PC-9 (cell line): ENCODE results near the gene CAPN13. TPM values are rescaled to one million over a fixed set of nuclear protein-coding genes. Genes with fewer than 3 reads are reported as not detected.

ENCODE experiments used
- BruUV-seq: library from RNA; stranded (reverse); fragments of 400-500 nt; replicated peaks from 2 replicates; lab custom pipeline; 2021; lab: Mats Ljungman, UMichigan
- CTCF ChIA-PET: fragments of 300-600 bp; sonication (Branson Sonifier 250); formaldehyde crosslinking; loops from one replicate; lab custom pipeline; 2022; ENCODE audit warnings: antibody characterized with exemption; lab: Charles Lee
- POLR2A ChIA-PET: fragments of 300-600 bp; sonication (Branson Sonifier 250); formaldehyde crosslinking; loops from one replicate; lab custom pipeline; 2022; ENCODE audit warnings: antibody characterized with exemption; ENCODE audit not compliant: unreplicated experiment; lab: Charles Lee
- DNase-seq, 2 experiments: peaks; one replicate each; pipeline versions ENCODE4 v3.0.0 to v3.0.0-alpha.2; 2015 to 2022; ENCODE audit warnings: mixed read lengths in 1 of 2
- H2AFZ ChIP-seq: fragments of 200-600 bp; sonication (generic); 2 replicates; pipeline ENCODE4 v1.8.1; 2017; ENCODE audit warnings: antibody characterized with exemption
- H3F3A ChIP-seq: fragments of 200-600 bp; sonication (generic); 2 replicates; pipeline ENCODE4 v1.8.1; 2017; ENCODE audit warnings: antibody characterized with exemption, mild to moderate bottlenecking, low read depth; ENCODE audit not compliant: insufficient read depth
- H3K27ac ChIP-seq: fragments of 200-600 bp; sonication (generic); 2 replicates; pipeline ENCODE4 v1.6.1; 2016; ENCODE audit warnings: mixed run types
- H3K27me3 ChIP-seq: fragments of 200-600 bp; sonication (generic); 2 replicates; pipeline ENCODE4 v1.6.1; 2016; ENCODE audit warnings: low read depth, mixed run types; ENCODE audit not compliant: insufficient read depth
- H3K36me3 ChIP-seq: fragments of 200-600 bp; sonication (generic); 2 replicates; pipeline ENCODE4 v1.6.1; 2016; ENCODE audit warnings: low read depth, mixed run types
- H3K4me1 ChIP-seq: fragments of 200-600 bp; sonication (generic); replicated peaks from 2 replicates; pipeline ENCODE4 v1.6.1; 2016; ENCODE audit warnings: mixed run types; ENCODE audit not compliant: insufficient read depth
- H3K4me2 ChIP-seq: fragments of 200-600 bp; sonication (generic); 2 replicates; pipeline ENCODE4 v1.6.1; 2017; ENCODE audit warnings: mixed run types
- H3K4me3 ChIP-seq: fragments of 200-600 bp; sonication (generic); 2 replicates; pipeline ENCODE4 v1.6.1; 2016; ENCODE audit warnings: mixed run types
- H3K79me2 ChIP-seq: fragments of 200-600 bp; sonication (generic); 2 replicates; pipeline ENCODE4 v1.6.1; 2017; ENCODE audit warnings: low read depth, mixed run types
- H3K9me2 ChIP-seq: fragments of 200-600 bp; sonication (generic); 2 replicates; pipeline ENCODE4 v1.8.1; 2017; ENCODE audit warnings: mild to moderate bottlenecking; ENCODE audit not compliant: insufficient read depth
- H3K9me3 ChIP-seq: fragments of 200-600 bp; sonication (generic); 2 replicates; pipeline ENCODE4 v1.8.1; 2016; ENCODE audit warnings: low read depth; ENCODE audit not compliant: insufficient read depth
- H4K20me1 ChIP-seq: fragments of 200-600 bp; sonication (generic); 2 replicates; pipeline ENCODE4 v1.8.1; 2017; ENCODE audit not compliant: insufficient read depth
- EZH2 ChIP-seq: fragments of 200-600 bp; sonication (generic); IDR thresholded peaks from 2 replicates; pipeline ENCODE4 v1.8.0; 2017; ENCODE audit warnings: antibody characterized with exemption, low read depth
- intact Hi-C: fragments of 100-400 bp; cut with micrococcal nuclease; formaldehyde crosslinking; loops from one replicate; pipeline ENCODE4 v1.10.0; 2022; ENCODE audit not compliant: unreplicated experiment
- total RNA-seq: library from RNA; stranded (reverse); gene quantifications from 2 replicates; pipeline ENCODE4 v1.2.3, GENCODE V29; 2021
- TF ChIP-seq, protein P1 (sequence below): fragments of 200-600 bp; sonication (generic); conservative IDR thresholded peaks from 2 replicates; pipeline ENCODE4 v1.6.1; 2017; ENCODE audit warnings: mixed run types, antibody characterized with exemption, mild to moderate bottlenecking, moderate library complexity

CAPN13 gene
- total RNA-seq, 1 experiment from 2014 or later = 1.5 TPM

DNA sequence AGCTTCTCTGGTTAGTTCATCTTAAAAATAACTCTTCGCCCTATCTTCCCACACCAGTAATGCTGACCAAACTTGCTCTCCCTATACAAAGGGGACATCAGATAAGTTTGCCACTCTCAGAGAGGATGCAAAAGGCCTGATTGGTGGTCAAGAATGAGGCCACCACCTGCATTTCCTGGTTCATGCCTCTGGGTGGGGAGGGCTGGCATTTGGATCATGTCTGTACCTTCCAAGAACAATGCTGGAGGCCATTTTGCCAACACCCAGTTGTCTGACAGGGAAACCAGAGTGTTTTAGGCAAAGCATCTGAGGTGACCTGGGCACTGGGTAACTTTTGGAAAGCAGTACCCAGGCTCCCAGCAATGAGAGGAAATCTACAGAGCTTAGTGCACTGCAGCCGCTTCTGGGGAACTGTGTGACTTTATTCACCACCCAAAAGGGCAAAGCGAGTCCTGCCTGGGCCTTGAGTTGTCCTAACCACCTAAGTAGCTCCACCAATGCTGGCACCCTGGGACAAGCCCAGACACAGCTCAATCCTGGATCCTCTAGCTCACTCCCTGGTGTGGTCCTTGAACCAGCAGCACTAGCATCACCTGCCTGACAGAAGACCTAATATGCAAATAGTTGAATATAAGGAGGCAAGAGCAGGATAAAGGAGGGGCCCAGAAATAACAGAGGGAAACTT lies 35.1 kb downstream of the CAPN13 start:
- Histone ChIP-seq H3K4me3 (no peak overlapping the region), H3K36me3 (no peaks in the 10 kb centered on the region), H3K27me3 (no peaks in the 10 kb centered on the region), H3K9me2 (no peaks in the 10 kb centered on the region), H2AFZ (no peak overlapping the region), H4K20me1 (no peaks in the 10 kb centered on the region), H3K9me3 (no peaks in the 10 kb centered on the region), H3F3A (no peaks in the 10 kb centered on the region), H3K4me2 (no peak overlapping the region), H3K79me2 (no peaks in the 10 kb centered on the region), H3K4me1 (no peaks in the 10 kb centered on the region), H3K27ac (no peak overlapping the region)
- BruUV-seq = no TSS peak
- DNase-seq = peak in 1 of 2 experiments; percentile 71
- ChIA-PET CTCF (no interaction called here), POLR2A (no interaction called here)
- no peak for TF ChIP-seq EZH2
- TF ChIP-seq, protein P1, sequence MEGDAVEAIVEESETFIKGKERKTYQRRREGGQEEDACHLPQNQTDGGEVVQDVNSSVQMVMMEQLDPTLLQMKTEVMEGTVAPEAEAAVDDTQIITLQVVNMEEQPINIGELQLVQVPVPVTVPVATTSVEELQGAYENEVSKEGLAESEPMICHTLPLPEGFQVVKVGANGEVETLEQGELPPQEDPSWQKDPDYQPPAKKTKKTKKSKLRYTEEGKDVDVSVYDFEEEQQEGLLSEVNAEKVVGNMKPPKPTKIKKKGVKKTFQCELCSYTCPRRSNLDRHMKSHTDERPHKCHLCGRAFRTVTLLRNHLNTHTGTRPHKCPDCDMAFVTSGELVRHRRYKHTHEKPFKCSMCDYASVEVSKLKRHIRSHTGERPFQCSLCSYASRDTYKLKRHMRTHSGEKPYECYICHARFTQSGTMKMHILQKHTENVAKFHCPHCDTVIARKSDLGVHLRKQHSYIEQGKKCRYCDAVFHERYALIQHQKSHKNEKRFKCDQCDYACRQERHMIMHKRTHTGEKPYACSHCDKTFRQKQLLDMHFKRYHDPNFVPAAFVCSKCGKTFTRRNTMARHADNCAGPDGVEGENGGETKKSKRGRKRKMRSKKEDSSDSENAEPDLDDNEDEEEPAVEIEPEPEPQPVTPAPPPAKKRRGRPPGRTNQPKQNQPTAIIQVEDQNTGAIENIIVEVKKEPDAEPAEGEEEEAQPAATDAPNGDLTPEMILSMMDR = no peak
- intact Hi-C loops = no loop called here

DNA sequence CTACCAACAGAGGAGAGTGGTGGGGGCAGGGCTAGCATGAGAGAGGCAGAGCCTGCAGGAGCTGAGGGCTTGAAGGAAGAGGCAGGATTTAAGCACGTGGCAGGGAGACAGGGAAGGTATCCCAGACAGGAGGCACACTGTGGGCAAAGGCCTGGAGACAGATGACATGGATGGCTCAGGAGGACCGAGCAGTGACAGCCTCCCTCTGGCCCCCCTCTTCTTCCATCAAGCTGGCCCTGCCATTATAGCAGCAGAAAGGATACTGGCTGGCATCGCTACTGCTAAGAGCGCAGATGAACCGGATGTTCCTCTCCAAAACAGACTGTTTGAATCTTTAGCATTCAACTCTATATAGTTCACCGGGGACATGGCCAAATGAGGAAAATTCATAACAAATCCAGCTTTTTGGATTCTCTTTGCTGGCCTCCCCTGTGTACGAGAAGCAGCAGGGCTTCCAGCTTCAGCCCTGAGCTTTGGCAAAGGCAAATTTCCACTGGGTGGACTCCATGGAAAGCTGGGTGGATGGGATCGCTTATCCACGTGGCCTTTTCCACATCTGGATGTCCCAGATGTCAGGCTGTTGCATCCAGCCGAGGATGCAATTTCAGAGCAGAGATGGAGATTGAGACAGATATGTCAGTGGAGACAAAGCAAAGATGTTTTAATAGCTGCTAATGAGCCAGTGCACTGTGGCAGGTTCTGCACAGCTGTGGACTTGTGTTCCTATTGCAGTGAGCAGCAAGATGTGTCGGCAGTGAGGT lies 36.2 kb downstream of the CAPN13 start:
- H3K9me2 ChIP-seq = no peaks in the 10 kb centered on the region
- H3K36me3 ChIP-seq = no peaks in the 10 kb centered on the region
- H4K20me1 ChIP-seq = no peaks in the 10 kb centered on the region
- intact Hi-C loops = no loop called here
- H3K4me2 ChIP-seq = no peak overlapping the region
- no peak overlapping the region for H3K4me3 ChIP-seq
- DNase-seq = no peak
- POLR2A ChIA-PET = no interaction called here
- no peak overlapping the region for H2AFZ ChIP-seq
- H3K4me1 ChIP-seq = no peaks in the 10 kb centered on the region
- H3K27ac ChIP-seq = no peak overlapping the region
- H3F3A ChIP-seq = no peaks in the 10 kb centered on the region
- no peaks in the 10 kb centered on the region for H3K27me3 ChIP-seq
- H3K9me3 ChIP-seq = no peaks in the 10 kb centered on the region
- TF ChIP-seq EZH2 = no peak
- TF ChIP-seq, protein P1 = no peak
- H3K79me2 ChIP-seq = no peaks in the 10 kb centered on the region
- CTCF ChIA-PET = no interaction called here
- BruUV-seq = no TSS peak

GRCh38 chr2:30769891-30770462 lies 37.3 kb downstream of the CAPN13 start:
- H3K9me3 ChIP-seq = no peaks in the 10 kb centered on the region
- DNase-seq = no peak
- no peaks in the 10 kb centered on the region for H3K79me2 ChIP-seq
- intact Hi-C loops = no loop called here
- no peaks in the 10 kb centered on the region for H3K9me2 ChIP-seq
- no peak overlapping the region for H3K4me2 ChIP-seq
- POLR2A ChIA-PET = interaction anchor here (0.7 kb wide), 1 partner anchor 225 kb away, joined by 3 read pairs; no protein-coding TSS in a partner anchor
- H3F3A ChIP-seq = no peaks in the 10 kb centered on the region
- H2AFZ ChIP-seq = no peak overlapping the region
- no peak for TF ChIP-seq EZH2
- TF ChIP-seq, protein P1 = no peak
- CTCF ChIA-PET = interaction anchor here (0.7 kb wide), 1 partner anchor 310 kb away, joined by 3 read pairs; no protein-coding TSS in a partner anchor
- BruUV-seq = no TSS peak
- no peaks in the 10 kb centered on the region for H3K4me1 ChIP-seq
- H3K36me3 ChIP-seq = no peaks in the 10 kb centered on the region
- no peaks in the 10 kb centered on the region for H4K20me1 ChIP-seq
- H3K4me3 ChIP-seq = no peak overlapping the region
- no peak overlapping the region for H3K27ac ChIP-seq
- H3K27me3 ChIP-seq = no peaks in the 10 kb centered on the region
